Superior temporal gyrus (tissue), 1 donor: ENCODE data around the gene TCEA3.

Experiments used
- DNase-seq: peaks from one replicate; pipeline ENCODE4 v3.0.0-alpha.2; 2016; ENCODE audit errors: extremely low spot score

TCEA3 gene

GRCh38 chr1:23424293-23425192 lies at the start of gene TCEA3:
Gene TCEA3, minus strand, starts transcription at chr1:23424748. Its CDS starts 115 bp downstream, at chr1:23424633.
- no peak for DNase-seq

GRCh38 chr1:23473037-23473800 lies 48.7 kb upstream of the TCEA3 start:
- DNase-seq = no peak

GRCh38 chr1:23472351-23473036 lies 47.9 kb upstream of the TCEA3 start:
- DNase-seq = no peak

- no peak for DNase-seq
Measured at GRCh38 chr1:23471473-23472075, 47.0 kb upstream of the TCEA3 start.

GRCh38 chr1:23470282-23471070 lies 45.9 kb upstream of the TCEA3 start:
- DNase-seq = no peak

GRCh38 chr1:23469372-23469982 lies 44.9 kb upstream of the TCEA3 start:
- DNase-seq = no peak

- peak; percentile 81 for DNase-seq
Measured at GRCh38 chr1:23466423-23466989, 42.0 kb upstream of the TCEA3 start.

- no peak for DNase-seq
Measured at GRCh38 chr1:23463286-23463685, 38.7 kb upstream of the TCEA3 start.

- no peak for DNase-seq
Measured at GRCh38 chr1:23462766-23463165, 38.2 kb upstream of the TCEA3 start.

GRCh38 chr1:23461050-23461449 lies 36.5 kb upstream of the TCEA3 start:
- DNase-seq = no peak

GRCh38 chr1:23460519-23460918 lies 36.0 kb upstream of the TCEA3 start:
- DNase-seq = no peak

GRCh38 chr1:23459338-23459757 lies 34.8 kb upstream of the TCEA3 start:
- DNase-seq = no peak

- no peak for DNase-seq
Measured at GRCh38 chr1:23456226-23456625, 31.7 kb upstream of the TCEA3 start.

GRCh38 chr1:23453455-23454000 lies 29.0 kb upstream of the TCEA3 start:
- no peak for DNase-seq

- DNase-seq = no peak
Measured at GRCh38 chr1:23452011-23452411, 27.5 kb upstream of the TCEA3 start.

GRCh38 chr1:23451441-23451840 lies 26.9 kb upstream of the TCEA3 start:
- no peak for DNase-seq

- no peak for DNase-seq
Measured at GRCh38 chr1:23450894-23451293, 26.3 kb upstream of the TCEA3 start.

- no peak for DNase-seq
Measured at GRCh38 chr1:23449958-23450357, 25.4 kb upstream of the TCEA3 start.

GRCh38 chr1:23449306-23449705 lies 24.8 kb upstream of the TCEA3 start:
- DNase-seq = no peak

- DNase-seq = no peak
Measured at GRCh38 chr1:23448846-23449245, 24.3 kb upstream of the TCEA3 start.
